ENCODE data around the gene ZNF837.

GRCh38 chr19:58351990-58352755 is 28.7 kb downstream of the ZNF837 start:
- TF ChIP-seq EZH2 (IDR thresholded peaks at IDR 0.05; ENCODE audit: low read length) (no peak), CTCF (optimal IDR thresholded peaks at IDR 0.05 in 1 of 3, IDR thresholded peaks at IDR 0.05 in 1 of 3, conservative IDR thresholded peaks at IDR 0.05 in 1 of 3; ENCODE audit: extremely low read depth in 1 of 3, insufficient read depth in 2 of 3, low read length in 3 of 3) (no peak)
